KMS-11 (cell line): ENCODE results near the gene CTNNA2.

Experiments
- H2AFZ ChIP-seq: fragments of 200-600 bp; sonication (generic); 2 replicates; pipeline ENCODE4 v1.6.1; 2016; ENCODE audit warnings: antibody characterized with exemption, mixed run types, low read depth
- H3K27ac ChIP-seq: fragments of 200-600 bp; sonication (generic); 2 replicates; pipeline ENCODE4 v1.6.1; 2016; ENCODE audit warnings: mild to moderate bottlenecking, mixed run types
- H3K27me3 ChIP-seq: fragments of 200-600 bp; sonication (generic); 2 replicates; pipeline ENCODE4 v1.6.1; 2017; ENCODE audit warnings: mild to moderate bottlenecking, low read depth, mixed run types, moderate library complexity; ENCODE audit not compliant: insufficient read depth
- H3K36me3 ChIP-seq: fragments of 200-600 bp; sonication (generic); 2 replicates; pipeline ENCODE4 v1.6.1; 2017; ENCODE audit warnings: mild to moderate bottlenecking, mixed run types; ENCODE audit not compliant: insufficient read depth
- H3K4me1 ChIP-seq: fragments of 200-600 bp; sonication (generic); 2 replicates; pipeline ENCODE4 v1.6.1; 2016; ENCODE audit warnings: mild to moderate bottlenecking, low read depth, mixed run types; ENCODE audit not compliant: poor library complexity, severe bottlenecking
- H3K4me2 ChIP-seq: fragments of 200-600 bp; sonication (generic); 2 replicates; pipeline ENCODE4 v1.7.0; 2016; ENCODE audit warnings: mild to moderate bottlenecking, mixed run types
- H3K4me3 ChIP-seq: fragments of 200-600 bp; sonication (generic); IDR thresholded peaks from 2 replicates; pipeline ENCODE4 v1.6.1; 2017; ENCODE audit warnings: low read depth, low read length, mixed read lengths; ENCODE audit not compliant: insufficient read depth
- H3K79me2 ChIP-seq: fragments of 200-600 bp; sonication (generic); 2 replicates; pipeline ENCODE4 v1.6.1; 2016; ENCODE audit warnings: low read depth, mixed run types; ENCODE audit not compliant: insufficient read depth
- H3K9ac ChIP-seq: fragments of 200-600 bp; sonication (generic); 2 replicates; pipeline ENCODE4 v1.6.1; 2016; ENCODE audit warnings: mild to moderate bottlenecking, mixed run types
- H4K20me1 ChIP-seq: fragments of 200-600 bp; sonication (generic); 2 replicates; pipeline ENCODE4 v1.6.1; 2016; ENCODE audit warnings: mild to moderate bottlenecking, mixed run types; ENCODE audit not compliant: insufficient read depth
- TF ChIP-seq, protein P1 (sequence below): fragments of 200-600 bp; sonication (generic); conservative IDR thresholded peaks from 2 replicates; pipeline ENCODE4 v1.6.1; 2017; ENCODE audit warnings: low read depth, mild to moderate bottlenecking, antibody characterized with exemption, low read length, moderate library complexity, mixed read lengths

CTNNA2 gene

DNA sequence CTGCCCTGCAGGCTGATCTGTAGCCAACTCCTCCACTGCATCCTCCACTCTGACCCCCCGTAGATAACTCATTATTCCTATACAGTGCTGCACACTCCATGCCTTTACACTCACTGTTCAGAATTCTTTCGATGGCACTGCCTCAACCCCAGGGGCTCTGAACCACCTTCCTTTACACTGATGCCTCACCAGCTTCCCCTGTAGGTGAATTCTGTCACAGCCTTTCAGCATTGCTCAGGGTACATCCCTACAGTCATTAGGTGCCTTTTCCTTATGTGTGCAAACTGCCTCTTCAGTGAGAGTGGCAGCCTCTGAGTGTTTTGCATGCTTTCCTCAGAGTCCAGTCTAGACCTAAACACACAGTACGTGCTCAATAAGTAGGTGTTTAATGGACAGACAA, 472.3 kb downstream of the CTNNA2 start:
- H3K4me2 ChIP-seq, result no peak overlapping the region
- TF ChIP-seq, protein P1, sequence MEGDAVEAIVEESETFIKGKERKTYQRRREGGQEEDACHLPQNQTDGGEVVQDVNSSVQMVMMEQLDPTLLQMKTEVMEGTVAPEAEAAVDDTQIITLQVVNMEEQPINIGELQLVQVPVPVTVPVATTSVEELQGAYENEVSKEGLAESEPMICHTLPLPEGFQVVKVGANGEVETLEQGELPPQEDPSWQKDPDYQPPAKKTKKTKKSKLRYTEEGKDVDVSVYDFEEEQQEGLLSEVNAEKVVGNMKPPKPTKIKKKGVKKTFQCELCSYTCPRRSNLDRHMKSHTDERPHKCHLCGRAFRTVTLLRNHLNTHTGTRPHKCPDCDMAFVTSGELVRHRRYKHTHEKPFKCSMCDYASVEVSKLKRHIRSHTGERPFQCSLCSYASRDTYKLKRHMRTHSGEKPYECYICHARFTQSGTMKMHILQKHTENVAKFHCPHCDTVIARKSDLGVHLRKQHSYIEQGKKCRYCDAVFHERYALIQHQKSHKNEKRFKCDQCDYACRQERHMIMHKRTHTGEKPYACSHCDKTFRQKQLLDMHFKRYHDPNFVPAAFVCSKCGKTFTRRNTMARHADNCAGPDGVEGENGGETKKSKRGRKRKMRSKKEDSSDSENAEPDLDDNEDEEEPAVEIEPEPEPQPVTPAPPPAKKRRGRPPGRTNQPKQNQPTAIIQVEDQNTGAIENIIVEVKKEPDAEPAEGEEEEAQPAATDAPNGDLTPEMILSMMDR, result no peak
- H3K9ac ChIP-seq, result no peak overlapping the region
- no peaks in the 10 kb centered on the region for H3K79me2 ChIP-seq
- no peaks in the 10 kb centered on the region for H3K36me3 ChIP-seq
- H2AFZ ChIP-seq, result no peak overlapping the region
- no peaks in the 10 kb centered on the region for H3K27me3 ChIP-seq
- H3K27ac ChIP-seq, result no peak overlapping the region
- no peaks in the 10 kb centered on the region for H4K20me1 ChIP-seq
- H3K4me1 ChIP-seq, result no peaks in the 10 kb centered on the region
- no peak overlapping the region for H3K4me3 ChIP-seq

DNA sequence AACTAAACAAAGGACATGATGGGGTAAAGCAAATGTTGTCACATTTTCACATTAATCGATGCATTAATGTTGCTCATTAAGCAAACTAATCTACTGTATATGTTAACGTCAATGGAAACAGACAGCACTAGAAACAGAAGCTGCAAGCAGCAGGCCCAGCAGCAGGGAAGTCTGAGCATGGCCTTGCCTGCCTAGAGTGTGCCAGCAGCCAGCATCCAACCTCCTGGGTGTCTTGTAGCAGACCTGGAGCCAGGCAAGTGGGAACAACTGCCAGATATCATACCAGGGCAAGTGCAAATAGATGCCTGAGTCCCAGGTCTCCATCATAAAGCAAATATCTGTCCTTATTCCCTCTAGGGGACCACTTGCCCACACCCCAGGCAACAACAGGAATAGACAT, 472.7 kb downstream of the CTNNA2 start:
- Histone ChIP-seq H3K9ac (no peak overlapping the region), H4K20me1 (no peaks in the 10 kb centered on the region), H3K79me2 (no peaks in the 10 kb centered on the region), H3K4me2 (no peak overlapping the region), H3K27ac (no peak overlapping the region), H3K27me3 (no peaks in the 10 kb centered on the region), H3K36me3 (no peaks in the 10 kb centered on the region), H2AFZ (no peak overlapping the region), H3K4me3 (no peak overlapping the region), H3K4me1 (no peaks in the 10 kb centered on the region)
- TF ChIP-seq, protein P1, result no peak

DNA sequence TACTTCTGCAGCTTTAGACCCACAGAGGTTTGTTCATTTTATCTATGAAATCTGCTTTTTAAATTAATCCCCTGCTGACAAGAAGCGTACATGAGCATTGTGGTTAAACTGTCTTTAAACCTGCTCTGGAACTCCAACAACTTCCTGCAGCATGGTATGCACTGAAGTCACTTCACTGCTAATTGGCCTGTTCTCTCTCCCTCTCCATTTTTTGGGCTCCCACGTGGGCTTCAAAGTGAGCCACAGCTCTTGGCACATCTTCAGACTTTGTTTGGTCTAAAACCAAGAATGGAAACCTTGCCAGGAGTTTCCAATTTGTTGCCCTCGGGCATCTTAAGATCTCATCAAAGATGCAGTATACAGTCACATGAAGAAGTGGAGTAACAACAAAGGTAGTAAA, 480.3 kb downstream of the CTNNA2 start:
- Histone ChIP-seq H3K4me1 (peaks cover 21% of the 10 kb centered on the region), H3K4me2 (no peak overlapping the region), H3K9ac (no peak overlapping the region), H4K20me1 (no peaks in the 10 kb centered on the region), H3K79me2 (no peaks in the 10 kb centered on the region), H3K4me3 (no peak overlapping the region), H2AFZ (peak overlapping the region; percentile 5; the same call in 1 of the 2 replicates), H3K27ac (no peak overlapping the region), H3K27me3 (no peaks in the 10 kb centered on the region), H3K36me3 (no peaks in the 10 kb centered on the region)
- TF ChIP-seq, protein P1, result no peak

DNA sequence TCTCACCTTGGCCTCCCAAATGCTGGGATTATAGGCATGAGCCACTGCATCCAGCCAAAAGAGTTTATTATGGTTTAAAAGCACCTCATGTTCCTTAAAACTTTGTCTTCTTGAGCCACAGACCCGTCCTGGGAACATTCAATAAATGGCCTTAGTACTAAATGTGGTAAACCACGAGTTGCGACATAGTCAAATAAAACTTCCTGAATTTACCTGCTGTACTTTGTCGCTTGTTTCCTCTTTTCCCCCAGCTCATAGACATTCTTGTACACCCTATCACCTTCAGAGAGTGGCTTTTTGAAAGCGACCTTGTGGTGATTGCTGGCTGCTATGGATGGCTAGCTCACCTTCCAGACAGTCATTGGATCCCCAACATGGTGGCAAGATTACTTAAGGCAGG, 481.3 kb downstream of the CTNNA2 start:
- H3K27me3 ChIP-seq, result no peaks in the 10 kb centered on the region
- H4K20me1 ChIP-seq, result no peaks in the 10 kb centered on the region
- no peak overlapping the region; the same call in 1 of the 2 replicates for H3K4me2 ChIP-seq
- H3K27ac ChIP-seq, result no peak overlapping the region
- H3K9ac ChIP-seq, result no peak overlapping the region
- no peak overlapping the region for H3K4me3 ChIP-seq
- H2AFZ ChIP-seq, result no peak overlapping the region
- peaks cover 21% of the 10 kb centered on the region for H3K4me1 ChIP-seq
- H3K36me3 ChIP-seq, result no peaks in the 10 kb centered on the region
- TF ChIP-seq, protein P1, result no peak
- no peaks in the 10 kb centered on the region for H3K79me2 ChIP-seq
